Prostate gland (tissue), 2 donors: ENCODE measurements around the gene ACADS. TPM values are rescaled to one million over a fixed set of nuclear protein-coding genes. Genes with fewer than 3 reads are reported as not detected.

ENCODE experiments used
- DNase-seq: peaks from one replicate; pipeline ENCODE4 v3.0.0-alpha.2; 2019; ENCODE audit warnings: low spot score
- H3K27ac ChIP-seq, 2 donors: fragments of 200-600 bp; sonication (generic); 2 replicates each; pipeline ENCODE4 v1.5.1; 2017 to 2019
- H3K27me3 ChIP-seq: fragments of 200-600 bp; sonication (generic); replicated peaks from 2 replicates; pipeline ENCODE4 v1.5.1; 2019; ENCODE audit not compliant: insufficient read depth
- H3K36me3 ChIP-seq, 2 donors: fragments of 200-600 bp; sonication (generic); 1 replicate in 1 of 2; 2 replicates in 1 of 2; pipeline versions ENCODE4 v1.5.1 to v1.8.1; 2017 to 2019
- H3K4me1 ChIP-seq: fragments of 200-600 bp; sonication (generic); replicated peaks from 2 replicates; pipeline ENCODE4 v1.5.1; 2019
- H3K4me3 ChIP-seq, 2 donors: fragments of 200-600 bp; sonication (generic); 2 replicates each; pipeline ENCODE4 v1.5.1; 2017 to 2019
- H3K9me3 ChIP-seq: fragments of 200-600 bp; sonication (generic); 2 replicates; pipeline ENCODE4 v1.5.1; 2017
- CTCF ChIP-seq, 4 experiments: fragments of 200-600 bp in 2 of 4; fragments of 450-650 bp in 2 of 4; sonication (generic) in 2 of 4; IDR thresholded peaks; 1 replicate in 3 of 4; 2 replicates in 1 of 4; pipeline ENCODE4 v1.5.1; 2016 to 2019; ENCODE audit warnings: antibody characterized with exemption in 4 of 4, mild to moderate bottlenecking in 2 of 4, moderate library complexity in 2 of 4
- POLR2A ChIP-seq: fragments of 450-650 bp; IDR thresholded peaks from one replicate; pipeline ENCODE4 v1.6.1; 2016; ENCODE audit warnings: antibody characterized with exemption, mild to moderate bottlenecking
- POLR2AphosphoS5 ChIP-seq: sonication (generic); formaldehyde crosslinking; IDR thresholded peaks from one replicate; pipeline ENCODE4 v1.6.1; 2017; ENCODE audit warnings: antibody characterized with exemption
- WGBS: methylation state at CpG from one replicate; pipeline ENCODE4 v1.1.5; 2018; 5-methylcytosine and 5-hydroxymethylcytosine counted together
- intact Hi-C: fragments of 100-400 bp; cut with DNase I; formaldehyde crosslinking; loops from one replicate; pipeline ENCODE4 v1.14.2; 2022
- total RNA-seq, 2 donors: library from RNA; depleted of rRNA; stranded (reverse); fragments of >200 nt; gene quantifications; one replicate each; pipeline ENCODE4 v1.1.0, GENCODE V29; 2016

ACADS gene
- total RNA-seq, 2 donors from 2014 or later = 29.4 to 36.0 TPM

GRCh38 chr12:120698665-120699064 is 27.0 kb upstream of the ACADS start:
- no peak overlapping the region for H3K4me3 ChIP-seq
- intact Hi-C loops = no loop called here
- DNase-seq = no peak
- no peaks in the 10 kb centered on the region for H3K9me3 ChIP-seq
- peaks cover 0 to 7% of the 10 kb centered on the region in 2 donors for H3K36me3 ChIP-seq
- H3K4me1 ChIP-seq = no peaks in the 10 kb centered on the region
- WGBS = 78% methylated on average over 3 of the region's 3 CpGs
- H3K27me3 ChIP-seq = no peaks in the 10 kb centered on the region
- H3K27ac ChIP-seq = no peak overlapping the region
- no peak for TF ChIP-seq POLR2A
- no peak for TF ChIP-seq CTCF (IDR thresholded peaks at IDR 0.05)
- no peak for TF ChIP-seq POLR2AphosphoS5

- no peak overlapping the region for H3K27ac ChIP-seq
- intact Hi-C loops = no loop called here
- DNase-seq = no peak
- WGBS = 84% methylated on average over 7 of the region's 7 CpGs
- H3K27me3 ChIP-seq = no peaks in the 10 kb centered on the region
- peaks cover 0 to 7% of the 10 kb centered on the region in 2 donors for H3K36me3 ChIP-seq
- no peaks in the 10 kb centered on the region for H3K9me3 ChIP-seq
- H3K4me1 ChIP-seq = no peaks in the 10 kb centered on the region
- TF ChIP-seq POLR2AphosphoS5 = no peak
- H3K4me3 ChIP-seq = no peak overlapping the region
These were observed 26.1 kb upstream of the ACADS start for GRCh38 chr12:120699553-120699952.

- Histone ChIP-seq H3K27me3 (no peaks in the 10 kb centered on the region), H3K36me3 (peaks cover 0 to 7% of the 10 kb centered on the region in 2 donors), H3K27ac (peak overlapping the region in 1 of 2 donors; percentile 6), H3K9me3 (no peaks in the 10 kb centered on the region), H3K4me1 (no peaks in the 10 kb centered on the region), H3K4me3 (no peak overlapping the region)
- intact Hi-C loops = loop anchor here (5.0 kb wide), 1 partner anchor 129 kb away; no protein-coding TSS in a partner anchor
- TF ChIP-seq POLR2A = no peak
- peak; percentile 32 for TF ChIP-seq POLR2AphosphoS5
- peak; percentile 50 for DNase-seq
- 57% methylated on average over 5 of the region's 5 CpGs for WGBS
These were observed 24.7 kb upstream of the ACADS start for GRCh38 chr12:120700886-120701285.

- intact Hi-C loops = loop anchor here (5.0 kb wide), 1 partner anchor 130 kb away; no protein-coding TSS in a partner anchor
- Histone ChIP-seq H3K36me3 (peaks cover 0 to 7% of the 10 kb centered on the region in 2 donors), H3K4me1 (no peaks in the 10 kb centered on the region), H3K9me3 (no peaks in the 10 kb centered on the region), H3K4me3 (no peak overlapping the region), H3K27me3 (no peaks in the 10 kb centered on the region), H3K27ac (no peak overlapping the region)
- WGBS = 100% methylated on average over 1 of the region's 1 CpG
- no peak for DNase-seq
- TF ChIP-seq CTCF (IDR thresholded peaks at IDR 0.05) = no peak
- TF ChIP-seq POLR2AphosphoS5 = no peak
- no peak for TF ChIP-seq POLR2A
These were observed 23.0 kb upstream of the ACADS start for GRCh38 chr12:120702637-120703036.

GRCh38 chr12:120703311-120703942 is 22.2 kb upstream of the ACADS start:
- DNase-seq = no peak
- peaks cover 0 to 1% of the 10 kb centered on the region in 2 donors for H3K36me3 ChIP-seq
- TF ChIP-seq POLR2A (no peak), POLR2AphosphoS5 (no peak), CTCF (IDR thresholded peaks at IDR 0.05) (no peak)
- H3K9me3 ChIP-seq = no peaks in the 10 kb centered on the region
- no peak overlapping the region for H3K4me3 ChIP-seq
- intact Hi-C loops = loop anchor here (5.0 kb wide), 1 partner anchor 131 kb away; no protein-coding TSS in a partner anchor
- no peaks in the 10 kb centered on the region for H3K4me1 ChIP-seq
- H3K27ac ChIP-seq = no peak overlapping the region
- WGBS = 80% methylated on average over 11 of the region's 11 CpGs
- H3K27me3 ChIP-seq = no peaks in the 10 kb centered on the region

GRCh38 chr12:120705618-120706017 is 20.0 kb upstream of the ACADS start:
- 87% methylated on average over 1 of the region's 1 CpG for WGBS
- H3K4me1 ChIP-seq = no peaks in the 10 kb centered on the region
- no peaks in the 10 kb centered on the region for H3K9me3 ChIP-seq
- H3K27me3 ChIP-seq = no peaks in the 10 kb centered on the region
- H3K27ac ChIP-seq = no peak overlapping the region
- intact Hi-C loops = no loop called here
- TF ChIP-seq POLR2A (no peak), CTCF (IDR thresholded peaks at IDR 0.05) (no peak), POLR2AphosphoS5 (no peak)
- no peak overlapping the region for H3K4me3 ChIP-seq
- DNase-seq = no peak
- no peaks in the 10 kb centered on the region for H3K36me3 ChIP-seq
